Endothelial cell (in vitro differentiated cells): Measurements from ENCODE around the gene SP140. TPM values are rescaled to one million over a fixed set of nuclear protein-coding genes. Genes with fewer than 3 reads are reported as not detected.

Source experiments
- DNase-seq: peaks from one replicate; pipeline ENCODE4 v3.0.0; 2021; ENCODE audit warnings: low spot score
- H3K27ac Mint-ChIP-seq: one replicate; pipeline ENCODE4 v1.8.0; 2021; ENCODE audit warnings: mixed read lengths, inconsistent platforms; ENCODE audit not compliant: unreplicated experiment
- H3K27me3 Mint-ChIP-seq: one replicate; pipeline ENCODE4 v1.8.0; 2021; ENCODE audit warnings: mild to moderate bottlenecking, moderate library complexity, mixed read lengths, inconsistent platforms; ENCODE audit not compliant: unreplicated experiment
- H3K36me3 Mint-ChIP-seq: one replicate; pipeline ENCODE4 v1.8.0; 2021; ENCODE audit warnings: mild to moderate bottlenecking, low read depth, mixed read lengths, inconsistent platforms; ENCODE audit not compliant: unreplicated experiment
- H3K4me1 Mint-ChIP-seq: one replicate; pipeline ENCODE4 v1.8.0; 2021; ENCODE audit warnings: mild to moderate bottlenecking, mixed read lengths, inconsistent platforms; ENCODE audit not compliant: unreplicated experiment
- H3K4me3 Mint-ChIP-seq: one replicate; pipeline ENCODE4 v1.8.0; 2021; ENCODE audit warnings: mild to moderate bottlenecking, mixed read lengths, inconsistent platforms; ENCODE audit not compliant: unreplicated experiment
- H3K9me3 Mint-ChIP-seq: one replicate; pipeline ENCODE4 v1.8.0; 2021; ENCODE audit warnings: mixed read lengths, inconsistent platforms; ENCODE audit not compliant: unreplicated experiment
- total RNA-seq: library from RNA; stranded (reverse); fragmentation: NEBNext Ultra II Directional; extraction: Animal tissue kit (Norgen Biotek cat#: 25700); gene quantifications from one replicate; pipeline ENCODE4 v1.2.1, GENCODE V29; 2021; ENCODE audit not compliant: unreplicated experiment
- TF ChIP-seq, protein P1 (sequence below): fragments of 200-600 bp; sonication (generic); IDR thresholded peaks from one replicate; pipeline ENCODE4 v1.5.0; 2021; ENCODE audit warnings: antibody characterized with exemption; ENCODE audit not compliant: unreplicated experiment

The SP140 gene
- total RNA-seq, 1 donor from 2014 or later = not detected

DNA sequence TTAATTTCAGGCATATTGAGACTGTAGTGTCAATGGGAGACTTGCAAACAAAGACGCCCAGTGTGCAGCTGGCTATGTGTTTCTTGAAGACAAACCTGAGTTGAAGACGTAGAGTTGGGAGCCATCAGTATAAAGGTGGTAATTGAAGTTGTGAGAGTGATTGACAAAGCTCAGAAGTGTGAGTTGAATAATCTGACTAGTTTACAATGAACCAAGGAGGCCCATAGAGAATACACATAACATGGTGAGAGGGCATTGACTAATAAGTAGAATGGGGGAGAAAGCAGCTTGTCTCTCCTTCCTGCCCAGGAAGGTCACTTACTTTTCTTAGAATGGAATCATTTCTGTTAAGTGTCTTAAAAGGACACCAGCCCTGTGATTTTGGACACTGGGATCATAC lies 19.8 kb upstream of the SP140 start:
- peaks cover 3% of the 10 kb centered on the region for H3K36me3 Mint-ChIP-seq
- no peaks in the 10 kb centered on the region for H3K9me3 Mint-ChIP-seq
- H3K4me1 Mint-ChIP-seq = no peaks in the 10 kb centered on the region
- H3K27ac Mint-ChIP-seq = no peak overlapping the region
- H3K27me3 Mint-ChIP-seq = no peaks in the 10 kb centered on the region
- TF ChIP-seq, protein P1, sequence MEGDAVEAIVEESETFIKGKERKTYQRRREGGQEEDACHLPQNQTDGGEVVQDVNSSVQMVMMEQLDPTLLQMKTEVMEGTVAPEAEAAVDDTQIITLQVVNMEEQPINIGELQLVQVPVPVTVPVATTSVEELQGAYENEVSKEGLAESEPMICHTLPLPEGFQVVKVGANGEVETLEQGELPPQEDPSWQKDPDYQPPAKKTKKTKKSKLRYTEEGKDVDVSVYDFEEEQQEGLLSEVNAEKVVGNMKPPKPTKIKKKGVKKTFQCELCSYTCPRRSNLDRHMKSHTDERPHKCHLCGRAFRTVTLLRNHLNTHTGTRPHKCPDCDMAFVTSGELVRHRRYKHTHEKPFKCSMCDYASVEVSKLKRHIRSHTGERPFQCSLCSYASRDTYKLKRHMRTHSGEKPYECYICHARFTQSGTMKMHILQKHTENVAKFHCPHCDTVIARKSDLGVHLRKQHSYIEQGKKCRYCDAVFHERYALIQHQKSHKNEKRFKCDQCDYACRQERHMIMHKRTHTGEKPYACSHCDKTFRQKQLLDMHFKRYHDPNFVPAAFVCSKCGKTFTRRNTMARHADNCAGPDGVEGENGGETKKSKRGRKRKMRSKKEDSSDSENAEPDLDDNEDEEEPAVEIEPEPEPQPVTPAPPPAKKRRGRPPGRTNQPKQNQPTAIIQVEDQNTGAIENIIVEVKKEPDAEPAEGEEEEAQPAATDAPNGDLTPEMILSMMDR = no peak
- no peak for DNase-seq
- no peak overlapping the region for H3K4me3 Mint-ChIP-seq

DNA sequence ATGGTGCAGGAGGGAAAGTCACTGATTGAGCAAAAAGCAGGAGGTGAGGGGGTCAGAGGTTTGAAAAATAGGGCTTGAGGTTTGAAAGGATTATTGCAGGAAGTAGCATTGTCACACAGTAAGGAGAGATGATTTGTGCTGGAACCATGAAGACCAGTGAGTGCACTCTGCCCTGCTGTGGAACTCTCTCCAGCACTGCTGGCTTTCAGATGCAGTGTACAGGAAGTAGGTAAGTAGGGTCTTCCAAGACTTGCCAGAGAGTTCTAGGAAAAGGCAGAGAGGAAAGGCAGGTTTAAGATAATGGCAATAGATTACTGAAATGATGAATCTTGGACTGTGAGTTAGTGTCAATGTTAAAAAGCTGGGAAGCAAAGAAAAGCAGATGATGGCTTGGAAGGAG lies 17.0 kb upstream of the SP140 start:
- H3K27ac Mint-ChIP-seq = no peak overlapping the region
- H3K36me3 Mint-ChIP-seq = no peaks in the 10 kb centered on the region
- TF ChIP-seq, protein P1 = no peak
- H3K4me3 Mint-ChIP-seq = no peak overlapping the region
- H3K4me1 Mint-ChIP-seq = no peaks in the 10 kb centered on the region
- H3K9me3 Mint-ChIP-seq = no peaks in the 10 kb centered on the region
- DNase-seq = no peak
- no peaks in the 10 kb centered on the region for H3K27me3 Mint-ChIP-seq

DNA sequence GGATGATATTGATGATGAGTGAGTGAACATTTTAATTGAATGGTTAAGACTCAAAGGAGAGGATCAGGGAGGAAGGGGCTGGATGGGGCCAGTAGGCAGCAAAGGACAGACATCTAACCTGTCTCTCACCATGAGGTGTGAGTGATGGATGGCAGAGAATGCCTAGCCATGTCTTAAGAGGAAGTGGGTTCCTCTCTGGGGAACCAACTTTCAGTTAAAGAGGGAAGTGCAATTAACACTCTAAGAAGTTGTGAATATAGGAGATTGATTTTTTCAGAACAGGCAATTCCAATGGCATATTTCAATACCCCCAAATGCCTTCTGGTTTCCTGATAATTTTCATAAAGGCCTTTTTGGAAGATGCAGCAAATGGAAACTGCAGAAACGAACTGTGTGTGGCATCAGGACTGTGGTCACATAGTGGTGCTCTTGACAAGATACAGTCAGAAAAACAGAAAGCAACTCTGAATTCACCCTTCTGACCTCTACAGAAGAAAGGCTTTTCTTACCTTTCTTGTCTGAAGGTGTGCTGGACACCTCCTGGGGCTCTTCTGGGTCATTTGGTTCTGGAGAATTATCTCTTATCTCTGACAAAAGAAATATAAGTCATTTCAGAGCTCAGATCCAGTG lies 16.0 kb upstream of the SP140 start:
- DNase-seq = no peak
- TF ChIP-seq, protein P1 = no peak

DNA sequence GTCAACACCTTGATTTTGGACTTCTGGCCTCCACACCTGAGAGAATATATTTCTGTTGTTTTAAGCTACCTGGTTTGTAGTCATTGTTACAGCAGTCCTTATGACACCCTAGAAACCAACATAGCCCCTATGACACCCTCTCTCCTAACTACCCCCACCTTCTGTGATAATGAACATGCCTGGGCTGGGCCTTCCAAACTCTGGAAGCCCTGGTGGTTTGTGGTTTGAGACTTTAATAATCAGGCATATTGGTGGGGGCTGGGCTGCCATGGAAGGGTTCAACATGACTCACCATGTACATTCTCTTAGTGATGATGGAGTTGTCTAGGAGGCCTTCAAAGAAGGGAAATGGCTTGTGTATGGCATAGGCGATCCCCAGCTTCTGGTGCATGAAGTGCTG lies 9.0 kb upstream of the SP140 start:
- peaks cover 3% of the 10 kb centered on the region for H3K27me3 Mint-ChIP-seq
- H3K36me3 Mint-ChIP-seq = no peaks in the 10 kb centered on the region

More for the DNA sequence above, 16.0 kb upstream of the SP140 start:
- no peaks in the 10 kb centered on the region for H3K9me3 Mint-ChIP-seq
- H3K27ac Mint-ChIP-seq = no peak overlapping the region
- H3K36me3 Mint-ChIP-seq = no peaks in the 10 kb centered on the region
- peaks cover 3% of the 10 kb centered on the region for H3K27me3 Mint-ChIP-seq
- no peaks in the 10 kb centered on the region for H3K4me1 Mint-ChIP-seq
- no peak overlapping the region for H3K4me3 Mint-ChIP-seq

DNA sequence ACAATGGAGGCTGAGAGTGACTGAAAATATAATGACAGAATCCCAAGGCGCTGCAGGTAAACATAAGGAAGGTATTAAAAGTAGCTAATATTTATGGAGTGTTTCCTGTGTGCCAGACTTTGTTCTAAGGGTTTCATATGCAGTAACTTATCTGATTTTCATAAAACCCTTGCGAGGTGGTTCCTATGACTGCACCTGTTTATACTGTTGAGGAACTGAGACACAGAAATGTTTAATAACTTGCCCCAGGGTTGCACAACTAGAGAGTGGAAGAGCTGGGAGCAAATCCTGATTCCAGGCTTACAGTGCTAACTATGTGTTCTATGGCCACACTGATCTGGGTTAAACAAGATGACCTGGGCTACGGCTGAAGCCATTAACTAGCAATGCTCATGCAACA lies 8.1 kb upstream of the SP140 start:
- H3K36me3 Mint-ChIP-seq = no peaks in the 10 kb centered on the region
- H3K9me3 Mint-ChIP-seq = no peaks in the 10 kb centered on the region
- no peak overlapping the region for H3K27ac Mint-ChIP-seq
- no peak for DNase-seq
- H3K4me1 Mint-ChIP-seq = peaks cover 20% of the 10 kb centered on the region
- TF ChIP-seq, protein P1 = no peak
- H3K4me3 Mint-ChIP-seq = no peak overlapping the region
- H3K27me3 Mint-ChIP-seq = peaks cover 3% of the 10 kb centered on the region

More for the DNA sequence above, 9.0 kb upstream of the SP140 start:
- Mint-ChIP-seq H3K4me1 (peaks cover 20% of the 10 kb centered on the region), H3K4me3 (no peak overlapping the region), H3K27ac (no peak overlapping the region), H3K9me3 (no peaks in the 10 kb centered on the region)
- DNase-seq = no peak
- TF ChIP-seq, protein P1 = no peak
